ENCODE data around the gene MBP.

Gene MBP

DNA sequence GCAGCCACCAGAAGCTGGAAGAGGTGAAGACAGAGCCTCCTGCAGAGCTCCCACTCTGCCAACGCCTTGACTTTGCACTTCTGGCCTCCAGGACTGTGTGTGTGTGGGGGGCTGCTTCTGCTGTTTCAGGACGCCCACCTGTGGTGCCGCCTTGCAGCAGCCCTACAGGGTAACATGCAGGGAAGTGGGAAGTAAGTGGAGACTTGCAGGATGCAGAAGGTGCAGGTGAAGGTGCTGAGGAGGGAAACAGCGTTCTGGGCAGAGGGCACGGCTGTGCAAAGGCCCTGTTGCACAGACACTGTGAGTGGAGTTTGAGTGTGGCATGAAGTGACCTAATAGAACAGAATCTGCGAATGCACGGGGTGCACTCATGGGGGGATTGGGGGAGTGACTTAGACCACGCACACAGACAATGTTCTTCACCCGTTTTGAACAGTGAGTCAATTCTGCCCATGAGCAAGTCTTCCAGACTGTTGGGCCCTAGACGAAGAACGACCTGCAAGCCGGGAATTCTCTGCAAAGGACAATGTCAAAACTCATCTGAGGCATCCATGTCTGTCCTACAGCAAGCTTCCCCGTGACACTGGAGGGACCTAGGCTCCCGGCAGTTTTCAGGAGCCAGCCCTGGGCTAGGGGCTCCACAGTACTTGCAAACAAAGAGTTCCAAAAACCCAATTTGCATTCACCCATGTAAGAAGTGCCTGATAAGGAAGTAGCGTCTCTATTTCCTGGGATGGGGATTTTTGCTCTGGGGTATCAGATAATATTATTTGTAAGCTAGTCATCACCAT, 19.0 kb downstream of the MBP start:
- no peak for FAIRE-seq

- no peak for FAIRE-seq
Measured at GRCh38 chr18:77112747-77113092, 19.9 kb downstream of the MBP start.

DNA sequence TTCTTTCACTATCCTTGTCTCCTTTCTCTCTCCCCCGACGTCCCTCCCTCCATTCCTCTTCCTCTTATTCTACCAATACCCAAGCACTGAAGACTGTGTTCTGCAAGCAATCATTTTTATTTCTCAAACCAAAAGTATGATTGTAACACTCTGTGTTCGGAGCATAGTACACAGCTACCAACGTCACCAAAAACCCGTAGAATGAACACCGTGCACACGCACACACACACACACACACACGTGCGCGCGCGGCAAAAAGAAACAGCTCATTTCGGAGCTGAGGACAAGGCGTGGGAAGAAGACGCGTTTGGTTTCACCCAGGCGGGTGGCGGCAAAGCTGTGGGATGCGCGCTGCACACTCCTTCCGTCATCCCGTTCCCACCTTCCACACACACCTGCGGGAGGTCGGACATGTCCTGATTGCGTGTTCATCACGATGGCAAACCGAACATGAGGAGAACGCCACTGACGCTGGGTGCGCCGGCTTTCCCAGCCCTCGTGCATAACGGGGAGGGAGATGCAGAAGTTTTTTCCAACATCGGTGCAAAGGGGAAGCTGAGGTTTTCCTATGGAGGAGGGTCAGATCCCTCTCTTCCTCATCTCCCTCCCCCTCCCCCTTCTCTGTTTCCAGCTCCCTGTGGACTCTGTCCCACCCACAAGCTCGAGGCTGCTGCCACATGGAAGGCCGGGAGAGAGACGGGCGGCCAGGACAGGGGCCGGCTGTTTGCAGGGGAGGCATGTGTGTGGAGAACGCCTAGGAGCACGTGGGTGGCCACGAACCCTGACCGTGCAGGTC, 20.4 kb downstream of the MBP start:
- FAIRE-seq = no peak

- FAIRE-seq = no peak
Measured at GRCh38 chr18:77111449-77111848, 21.1 kb downstream of the MBP start.

- FAIRE-seq = no peak
Measured at GRCh38 chr18:77110936-77111335, 21.6 kb downstream of the MBP start.

DNA sequence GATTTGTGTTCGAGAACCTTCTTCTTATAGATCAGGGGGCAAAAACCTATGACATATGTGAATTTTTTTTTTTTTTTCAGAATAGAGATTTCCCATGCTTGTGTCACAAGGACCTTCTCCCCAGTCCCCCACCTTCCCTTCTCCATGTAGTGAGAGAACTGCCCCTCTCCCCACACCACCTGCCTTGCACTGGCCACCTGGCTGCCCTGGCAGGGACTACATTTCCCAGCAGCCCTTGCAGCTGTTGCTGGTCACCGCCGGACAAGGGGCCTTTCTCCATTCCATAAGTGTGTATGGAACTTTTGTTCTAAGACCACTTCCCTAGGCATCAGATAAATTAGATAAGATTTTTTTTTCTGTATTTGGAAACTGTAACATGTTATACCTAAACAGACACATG, 22.2 kb downstream of the MBP start:
- no peak for FAIRE-seq

- no peak for FAIRE-seq
Measured at GRCh38 chr18:77109648-77110019, 22.9 kb downstream of the MBP start.

- FAIRE-seq = no peak
Measured at GRCh38 chr18:77108821-77109647, 23.5 kb downstream of the MBP start.

DNA sequence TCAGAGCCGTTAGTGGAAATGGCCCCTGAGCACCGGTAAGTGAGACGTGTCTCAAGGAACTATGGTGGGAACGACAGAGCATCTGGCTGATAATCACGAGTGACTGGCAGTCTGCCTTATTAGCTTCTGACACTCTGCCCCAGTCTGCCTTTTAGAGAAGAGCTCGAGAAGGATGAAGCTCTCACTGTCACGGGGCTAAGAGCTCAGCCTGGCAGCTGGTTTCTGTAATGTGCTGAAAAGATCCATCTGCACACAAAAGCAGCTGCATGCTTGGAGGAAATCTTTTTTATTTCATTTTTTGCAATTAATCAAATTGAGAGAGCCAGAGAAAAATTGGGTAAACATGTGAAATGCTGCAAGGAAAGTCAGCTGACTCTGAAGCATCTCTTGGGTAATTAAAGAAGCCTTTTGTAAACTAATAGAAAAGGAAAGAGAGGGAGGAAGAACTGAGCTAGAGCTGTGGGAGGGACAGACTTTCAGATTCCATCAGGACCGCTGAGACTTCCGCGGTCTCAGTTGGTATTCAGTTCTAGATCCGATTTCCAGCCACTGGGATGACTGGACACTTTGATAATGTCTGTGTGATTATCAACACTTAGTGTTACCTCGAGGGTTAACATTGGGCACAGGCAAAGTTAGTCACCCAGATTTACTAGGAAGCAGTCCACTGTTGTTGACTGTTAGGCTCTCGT, 24.4 kb downstream of the MBP start:
- FAIRE-seq = no peak

DNA sequence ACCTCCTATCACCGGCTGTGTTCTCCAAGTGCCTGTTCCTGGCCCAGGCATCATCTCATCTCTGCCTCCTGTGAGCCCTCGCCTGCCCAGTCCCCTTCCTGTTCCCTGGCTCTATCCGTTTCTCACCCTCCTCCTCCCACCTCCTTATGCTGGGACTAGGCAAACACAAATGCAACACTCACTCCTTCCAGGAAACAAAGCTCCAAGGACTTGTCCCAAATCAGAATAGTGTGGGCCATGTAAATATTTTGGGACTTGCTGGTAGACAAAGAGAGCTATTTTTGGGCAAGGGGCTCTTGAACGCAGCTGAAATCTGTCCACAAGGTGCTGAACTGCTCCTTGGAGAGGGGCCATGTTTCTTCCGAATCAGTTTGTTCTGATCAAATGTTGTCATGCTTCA, 25.3 kb downstream of the MBP start:
- FAIRE-seq = no peak

DNA sequence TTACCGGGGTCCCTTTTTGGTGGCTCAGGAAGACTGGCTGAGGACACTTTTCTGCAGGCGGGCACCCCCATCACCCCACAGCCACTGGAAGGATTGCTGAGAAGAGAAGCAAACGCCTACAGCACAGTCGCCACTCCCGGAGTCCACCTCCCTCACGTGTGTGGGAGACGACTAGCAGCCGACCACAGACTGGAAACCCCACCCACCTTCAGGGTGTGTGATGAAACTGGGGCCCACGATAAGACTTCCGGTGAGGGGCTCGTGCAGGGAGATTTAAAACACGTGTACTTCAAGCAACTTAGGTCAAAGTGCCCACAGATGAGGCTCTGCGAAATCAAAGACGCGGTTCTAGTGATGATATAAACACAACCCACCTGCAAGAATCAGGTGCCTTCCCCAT, 26.3 kb downstream of the MBP start:
- no peak for FAIRE-seq

- no peak for FAIRE-seq
Measured at GRCh38 chr18:77105680-77106079, 26.9 kb downstream of the MBP start.

DNA sequence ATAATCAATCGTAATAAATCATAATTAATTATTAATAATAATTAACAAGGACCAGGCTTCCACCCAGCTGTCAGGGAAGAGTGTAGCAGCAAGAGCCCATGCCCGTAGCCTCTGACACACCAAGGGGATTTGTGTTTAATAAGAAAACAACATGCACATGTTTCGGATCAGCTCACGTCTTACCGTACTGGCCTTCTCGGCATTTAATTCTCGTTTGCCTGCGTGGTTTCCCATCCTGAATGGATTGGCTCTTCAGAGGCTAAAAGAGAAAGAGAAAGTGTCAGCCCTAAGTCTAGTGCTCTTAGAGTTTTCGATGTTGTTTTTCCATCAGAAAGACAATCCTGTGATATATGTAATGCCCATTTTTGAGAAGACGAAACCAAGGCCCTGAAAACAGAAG, 27.6 kb downstream of the MBP start:
- FAIRE-seq = no peak

DNA sequence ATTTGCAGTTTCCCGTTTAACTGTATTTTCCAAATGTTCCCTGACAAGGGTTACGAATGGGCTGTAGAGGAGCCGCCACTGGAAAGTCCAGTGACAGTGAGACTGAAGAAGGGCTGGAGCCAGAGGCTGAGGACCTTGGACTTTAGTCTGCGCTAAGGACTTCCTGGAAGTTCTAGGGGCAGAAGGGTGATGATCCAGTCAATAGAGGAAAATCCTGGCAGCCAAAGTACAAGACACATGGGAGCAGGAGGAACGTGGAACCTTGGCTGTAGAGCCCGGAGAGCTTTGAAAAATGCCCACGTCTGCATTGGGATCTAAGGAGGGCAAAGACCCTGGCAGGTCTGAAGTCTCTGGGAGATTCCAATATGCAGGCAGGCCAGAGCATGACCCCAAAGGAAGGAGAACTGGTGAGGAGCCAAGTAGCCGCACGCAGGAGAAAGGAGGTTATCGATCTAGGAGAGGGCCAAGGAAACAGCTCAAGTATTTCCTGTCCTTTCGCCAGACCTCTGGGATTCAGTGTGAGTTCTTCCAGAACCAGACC, 28.5 kb downstream of the MBP start:
- no peak for FAIRE-seq

GRCh38 chr18:77103187-77103850, 29.3 kb downstream of the MBP start:
- FAIRE-seq = no peak

DNA sequence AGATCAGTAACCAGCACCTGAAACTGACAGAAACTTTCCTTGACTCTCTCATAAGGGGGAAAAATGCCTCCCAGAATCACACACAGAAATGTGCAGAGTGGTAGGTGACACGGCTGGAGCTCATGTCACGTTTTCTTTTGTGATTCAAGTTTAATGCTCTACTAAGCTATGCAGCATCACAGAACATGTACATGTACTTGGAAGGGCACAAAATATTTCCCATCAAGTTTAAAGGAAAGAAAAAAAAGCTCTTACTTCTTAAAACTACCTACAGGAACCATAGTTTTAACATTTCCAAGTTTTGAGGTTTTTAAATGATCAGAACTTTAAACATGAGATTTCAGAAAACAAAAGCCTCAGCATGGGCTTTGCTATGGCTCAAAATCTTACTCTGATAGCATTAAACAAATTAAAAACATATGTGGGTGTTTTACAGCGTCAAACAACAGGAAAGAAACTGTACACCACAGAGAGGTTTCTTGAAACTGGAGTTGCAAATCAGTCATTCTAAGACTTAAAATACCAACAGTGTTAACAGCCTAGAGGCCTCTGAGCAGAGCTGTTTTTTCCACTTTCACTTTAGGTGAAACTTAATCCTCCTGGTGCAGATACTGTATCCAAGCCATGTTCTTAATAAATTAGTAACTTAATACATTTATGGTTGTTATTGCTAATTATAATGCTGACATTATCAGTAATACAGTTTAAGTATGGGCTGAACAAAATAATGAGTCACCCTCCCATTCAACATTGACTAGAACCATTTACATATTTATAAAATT, 30.1 kb downstream of the MBP start:
- FAIRE-seq = peak; percentile 57

DNA sequence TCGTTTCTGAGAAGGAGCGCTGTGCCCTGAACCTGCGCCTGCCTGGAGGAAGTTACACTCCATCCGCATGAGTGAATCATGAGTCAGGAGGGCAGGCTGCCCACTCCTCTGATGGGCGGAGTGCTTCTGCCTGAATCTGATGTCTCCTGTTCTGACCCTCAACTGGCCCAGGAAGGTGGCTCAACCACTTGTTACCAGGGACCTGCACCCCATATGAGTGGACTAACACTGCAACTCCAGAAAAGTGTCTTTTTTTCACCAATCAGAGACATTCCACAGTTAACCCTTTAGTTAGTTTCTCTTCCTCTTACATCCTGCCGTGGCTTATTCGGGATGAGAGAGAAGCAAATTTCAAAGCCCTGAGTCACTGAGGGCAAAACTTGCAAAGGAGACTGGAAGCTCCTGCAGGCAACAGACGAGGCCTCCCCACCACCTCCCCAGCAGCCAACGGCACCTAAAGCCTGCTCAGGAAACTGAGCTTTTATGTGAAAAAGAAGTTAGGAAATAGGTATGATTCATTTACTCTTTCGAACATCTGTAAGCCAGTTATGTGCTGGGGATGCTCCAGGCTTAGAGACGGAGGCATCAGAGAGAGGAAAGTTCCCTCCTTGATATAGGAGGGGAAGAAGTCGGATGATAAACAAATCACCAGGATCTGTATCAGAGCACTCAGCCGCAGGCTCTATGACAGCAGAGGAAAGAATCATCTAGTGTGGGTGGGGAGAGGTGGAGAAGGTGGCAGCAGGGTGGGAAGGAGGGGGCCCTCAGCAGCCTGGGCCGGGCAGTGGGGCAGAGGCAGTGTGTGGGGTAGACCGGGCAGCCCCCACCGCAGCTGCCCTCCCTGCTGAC, 30.9 kb downstream of the MBP start:
- FAIRE-seq = no peak

DNA sequence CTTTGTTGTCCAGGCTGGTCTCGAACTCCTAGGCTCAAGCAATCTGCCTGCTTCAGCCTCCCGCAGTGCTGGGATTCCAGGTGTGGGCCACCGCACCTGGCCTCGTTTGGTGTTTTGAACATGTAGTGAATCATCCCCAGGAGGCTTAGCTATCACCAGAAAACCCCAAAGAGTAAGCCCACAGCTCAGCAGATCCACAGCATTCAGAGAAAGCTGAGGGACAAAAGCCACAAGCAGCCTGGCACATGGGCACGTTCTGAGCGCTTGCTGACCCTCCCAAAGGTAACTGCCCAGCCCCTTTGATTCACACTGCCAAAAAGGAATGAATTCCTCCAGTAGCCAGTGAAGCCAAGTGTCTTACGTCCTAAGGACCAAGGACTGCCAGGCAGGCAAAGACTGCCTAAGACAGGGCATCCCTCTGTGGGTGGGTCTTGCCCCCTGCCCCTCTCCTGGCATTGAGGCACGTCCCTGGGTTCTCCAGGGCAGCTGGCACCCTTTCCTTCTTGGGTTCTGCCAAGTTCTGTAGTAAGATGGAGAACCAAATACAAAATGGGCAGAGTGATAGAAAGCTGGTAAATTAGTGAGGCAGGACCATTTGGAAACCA, 31.7 kb downstream of the MBP start:
- no peak for FAIRE-seq

DNA sequence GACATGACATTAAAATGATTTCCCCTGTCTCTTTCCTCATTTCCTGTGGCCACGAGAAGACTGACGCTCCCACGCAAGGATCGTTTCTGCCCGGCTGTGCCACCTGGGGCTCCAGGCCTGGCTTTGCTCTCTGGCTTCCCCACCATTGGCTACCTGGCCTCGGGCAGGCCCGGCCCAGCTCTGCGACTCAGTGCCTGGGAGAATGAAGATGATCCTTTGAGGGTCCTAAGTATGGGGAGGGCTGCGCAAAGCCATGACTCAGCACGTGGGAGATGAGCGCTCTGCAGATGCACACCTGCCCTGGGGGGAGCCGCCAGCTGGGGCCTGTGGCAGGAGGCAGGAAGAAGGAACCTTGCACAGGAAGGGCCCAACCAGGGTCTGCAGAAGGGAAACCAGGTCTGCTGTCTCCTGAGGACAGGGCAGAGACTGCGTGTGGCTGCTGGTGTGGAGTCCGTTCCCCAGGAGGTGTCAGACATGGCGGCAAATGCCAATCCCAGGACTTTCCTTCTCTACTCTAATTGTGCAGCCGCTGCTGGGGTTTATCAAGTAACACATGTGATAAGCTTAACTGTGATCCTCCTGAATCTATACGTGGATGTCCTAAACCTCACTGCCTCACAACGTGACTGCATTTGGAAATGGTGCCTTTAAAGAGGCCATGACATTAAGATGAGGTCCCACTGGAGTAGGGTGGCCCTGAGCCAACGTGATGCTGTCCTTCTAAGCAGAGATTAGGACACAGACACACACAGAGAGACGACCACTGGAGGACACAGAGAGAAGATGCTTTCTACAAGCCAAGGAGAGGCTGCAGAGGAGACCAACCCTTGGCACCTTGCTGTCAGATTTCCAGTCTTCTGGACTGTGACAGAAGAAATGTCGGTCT, 32.9 kb downstream of the MBP start:
- no peak for FAIRE-seq
